Vagina (tissue), 2 donors: ENCODE results near the gene LSM12. TPM values are rescaled to one million over a fixed set of nuclear protein-coding genes. Genes with fewer than 3 reads are reported as not detected.
A peak's percentile ranks its signal among the peaks of the same experiment; 100 is the strongest.

ENCODE experiments used
- DNase-seq, 2 donors: peaks; one replicate each; pipeline ENCODE4 v3.0.0-alpha.2; 2017; ENCODE audit errors: extremely low spot score in 2 of 2
- H3K27ac ChIP-seq: fragments of 200-600 bp; sonication (generic); one replicate; pipeline ENCODE4 v1.5.1; 2019
- H3K27me3 ChIP-seq: fragments of 200-600 bp; sonication (generic); one replicate; pipeline ENCODE4 v1.5.1; 2019
- H3K36me3 ChIP-seq, 2 donors: fragments of 200-600 bp; sonication (generic); one replicate each; pipeline ENCODE4 v1.5.1; 2017 to 2019
- H3K4me1 ChIP-seq: fragments of 200-600 bp; sonication (generic); one replicate; pipeline ENCODE4 v1.5.1; 2019
- H3K4me3 ChIP-seq, 2 donors: fragments of 200-600 bp; sonication (generic); 1 replicate in 1 of 2; 2 replicates in 1 of 2; pipeline ENCODE4 v1.5.1; 2016 to 2019
- H3K9me3 ChIP-seq: fragments of 200-600 bp; sonication (generic); one replicate; pipeline ENCODE4 v1.5.1; 2019
- CTCF ChIP-seq, 3 experiments: fragments of 450-650 bp in 2 of 3; fragments of 200-600 bp in 1 of 3; sonication (generic) in 1 of 3; IDR thresholded peaks; one replicate each; pipeline ENCODE4 v1.5.1; 2017 to 2019; ENCODE audit warnings: antibody characterized with exemption in 3 of 3, mild to moderate bottlenecking in 2 of 3, moderate library complexity in 2 of 3
- POLR2A ChIP-seq, 2 donors: fragments of 450-650 bp; IDR thresholded peaks; one replicate each; pipeline ENCODE4 v1.6.1; 2017; ENCODE audit warnings: antibody characterized with exemption in 2 of 2, mild to moderate bottlenecking in 2 of 2, moderate library complexity in 2 of 2
- POLR2AphosphoS5 ChIP-seq, 2 donors: sonication (generic); formaldehyde crosslinking; IDR thresholded peaks; one replicate each; pipeline ENCODE4 v1.9.0; 2017; ENCODE audit warnings: antibody characterized with exemption in 2 of 2, mild to moderate bottlenecking in 2 of 2, low read depth in 1 of 2; ENCODE audit not compliant: insufficient read depth in 1 of 2
- intact Hi-C: fragments of 100-400 bp; cut with DNase I; formaldehyde crosslinking; loops from one replicate; pipeline ENCODE4 v1.15.1; 2023
- total RNA-seq: library from RNA; depleted of rRNA; stranded (reverse); fragments of >200 nt; gene quantifications from one replicate; pipeline ENCODE4 v1.2.3, GENCODE V29; 2016

The LSM12 gene
- total RNA-seq, 1 donor from 2014 or later, result 27.3 TPM

DNA sequence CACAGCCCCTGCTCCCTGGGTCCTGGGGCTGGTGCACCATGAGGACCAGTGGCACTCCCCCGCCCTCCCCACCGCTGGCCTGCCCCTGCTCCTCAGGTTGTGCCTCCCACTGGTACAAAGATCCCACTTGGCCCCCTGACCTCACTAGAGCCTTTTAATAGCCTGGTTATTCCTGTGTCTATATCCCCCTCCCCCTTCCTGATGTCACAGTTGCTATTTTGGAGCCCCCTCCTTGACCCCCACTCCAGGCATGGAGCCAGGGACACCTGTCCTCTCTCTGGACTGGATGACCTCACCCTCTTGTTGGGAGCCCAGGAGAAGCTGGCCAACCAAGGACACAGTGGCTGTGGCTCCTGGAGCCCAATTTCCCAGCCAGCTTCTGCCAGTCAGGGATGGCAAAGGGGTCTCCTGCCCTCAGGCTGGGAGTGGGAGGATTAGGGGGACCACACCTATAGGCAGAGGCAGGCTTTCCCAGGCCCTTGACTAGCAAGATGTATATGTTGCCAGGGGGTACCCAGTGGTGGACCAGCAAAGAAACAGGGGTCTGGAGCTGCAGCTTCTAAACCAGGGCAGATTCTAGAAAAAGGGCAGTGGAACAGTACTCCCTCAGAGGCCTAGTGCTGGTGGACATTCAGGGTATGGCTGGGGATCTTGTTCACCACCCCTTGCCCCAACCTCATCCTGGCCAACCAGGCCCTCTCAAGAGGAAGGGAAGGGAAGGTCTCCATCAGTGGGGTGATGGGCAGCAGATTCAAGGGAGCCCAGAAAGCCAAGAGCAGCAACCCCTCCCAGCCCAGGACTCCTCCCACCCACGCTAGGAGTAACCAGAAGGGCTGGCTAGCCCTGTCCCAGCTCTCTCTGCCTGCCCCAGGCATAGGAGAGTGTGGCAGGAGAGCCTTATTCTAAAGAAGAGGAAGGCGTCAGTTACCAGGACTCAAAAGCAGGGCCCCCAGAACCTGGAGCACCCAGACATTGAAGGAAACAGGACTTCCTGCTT lies 46.1 kb upstream of the LSM12 start:
- H3K4me3 ChIP-seq, result no peak overlapping the region
- DNase-seq, result no peak
- peak overlapping the region; percentile 96 for H3K27ac ChIP-seq
- intact Hi-C loops, result no loop called here
- TF ChIP-seq CTCF (IDR thresholded peaks at IDR 0.05), result no peak
- TF ChIP-seq POLR2A (IDR thresholded peaks at IDR 0.05), result no peak
- TF ChIP-seq POLR2AphosphoS5 (IDR thresholded peaks at IDR 0.05; ENCODE audit: insufficient read depth in 1 of 2, low read depth in 1 of 2), result no peak
- no peaks in the 10 kb centered on the region for H3K9me3 ChIP-seq
- peaks cover 0 to 29% of the 10 kb centered on the region in 2 donors for H3K36me3 ChIP-seq
- H3K4me1 ChIP-seq, result peaks cover 88% of the 10 kb centered on the region
- no peaks in the 10 kb centered on the region for H3K27me3 ChIP-seq

DNA sequence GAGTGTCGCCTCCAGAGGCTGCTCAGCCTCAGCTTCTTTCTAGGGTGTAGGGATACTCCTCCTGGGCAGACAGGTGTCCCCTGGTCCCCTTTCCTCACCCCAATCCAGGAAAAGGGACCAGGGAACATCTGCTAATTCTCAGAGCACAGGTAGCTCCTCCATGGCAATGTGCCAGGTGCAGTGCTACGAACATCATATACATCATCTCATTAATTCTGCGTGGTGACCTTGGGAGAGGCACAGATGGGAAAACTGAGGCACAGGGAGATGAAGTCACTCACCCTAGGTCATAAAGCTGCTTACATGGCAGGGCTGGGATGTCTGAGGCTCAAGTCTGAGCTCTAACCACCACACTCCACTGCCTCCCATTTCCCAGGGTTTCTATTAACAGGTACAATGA lies 45.3 kb upstream of the LSM12 start:
- Histone ChIP-seq H3K4me3 (peak overlapping the region in 1 of 2 donors; percentile 17), H3K27me3 (no peaks in the 10 kb centered on the region), H3K36me3 (peaks cover 0 to 29% of the 10 kb centered on the region in 2 donors), H3K27ac (peak overlapping the region; percentile 96), H3K9me3 (no peaks in the 10 kb centered on the region), H3K4me1 (peaks cover 93% of the 10 kb centered on the region)
- peak in 1 of 2 donors; percentile 61 for DNase-seq
- no peak for TF ChIP-seq POLR2AphosphoS5 (IDR thresholded peaks at IDR 0.05; ENCODE audit: insufficient read depth in 1 of 2, low read depth in 1 of 2)
- TF ChIP-seq CTCF (IDR thresholded peaks at IDR 0.05), result no peak
- no peak for TF ChIP-seq POLR2A (IDR thresholded peaks at IDR 0.05)
- intact Hi-C loops, result no loop called here

- peak overlapping the region; percentile 96 for H3K27ac ChIP-seq
- intact Hi-C loops, result no loop called here
- DNase-seq, result peak; percentile 96
- peaks cover 0 to 23% of the 10 kb centered on the region in 2 donors for H3K36me3 ChIP-seq
- H3K27me3 ChIP-seq, result no peaks in the 10 kb centered on the region
- TF ChIP-seq CTCF (IDR thresholded peaks at IDR 0.05), result no peak
- TF ChIP-seq POLR2AphosphoS5 (IDR thresholded peaks at IDR 0.05; ENCODE audit: insufficient read depth in 1 of 2, low read depth in 1 of 2), result peak; percentile 94 to 96
- TF ChIP-seq POLR2A (IDR thresholded peaks at IDR 0.05), result peak in 1 of 2 donors; percentile 47
- H3K4me3 ChIP-seq, result peak overlapping the region; percentile 17 to 42
- no peaks in the 10 kb centered on the region for H3K9me3 ChIP-seq
- H3K4me1 ChIP-seq, result peaks cover 98% of the 10 kb centered on the region
Observed at GRCh38 chr17:44110823-44111633, 44.6 kb upstream of the LSM12 start.

GRCh38 chr17:44110011-44110686 lies 43.7 kb upstream of the LSM12 start:
- TF ChIP-seq CTCF (IDR thresholded peaks at IDR 0.05) (no peak), POLR2A (IDR thresholded peaks at IDR 0.05) (no peak), POLR2AphosphoS5 (IDR thresholded peaks at IDR 0.05; ENCODE audit: insufficient read depth in 1 of 2, low read depth in 1 of 2) (no peak)
- Histone ChIP-seq H3K9me3 (no peaks in the 10 kb centered on the region), H3K4me1 (peaks cover 96% of the 10 kb centered on the region), H3K27ac (peak overlapping the region; percentile 96), H3K4me3 (peak overlapping the region; percentile 17 to 42), H3K36me3 (peaks cover 0 to 15% of the 10 kb centered on the region in 2 donors), H3K27me3 (no peaks in the 10 kb centered on the region)
- peak in 1 of 2 donors; percentile 46 for DNase-seq
- intact Hi-C loops, result no loop called here
